Measurements from ENCODE around the gene KIF5C. TPM values are rescaled to one million over a fixed set of nuclear protein-coding genes. Genes with fewer than 3 reads are reported as not detected.

The KIF5C gene
- total and polyA plus RNA-seq, 8 donors = under 0.01 to 14.7 (median 2.4) TPM

DNA sequence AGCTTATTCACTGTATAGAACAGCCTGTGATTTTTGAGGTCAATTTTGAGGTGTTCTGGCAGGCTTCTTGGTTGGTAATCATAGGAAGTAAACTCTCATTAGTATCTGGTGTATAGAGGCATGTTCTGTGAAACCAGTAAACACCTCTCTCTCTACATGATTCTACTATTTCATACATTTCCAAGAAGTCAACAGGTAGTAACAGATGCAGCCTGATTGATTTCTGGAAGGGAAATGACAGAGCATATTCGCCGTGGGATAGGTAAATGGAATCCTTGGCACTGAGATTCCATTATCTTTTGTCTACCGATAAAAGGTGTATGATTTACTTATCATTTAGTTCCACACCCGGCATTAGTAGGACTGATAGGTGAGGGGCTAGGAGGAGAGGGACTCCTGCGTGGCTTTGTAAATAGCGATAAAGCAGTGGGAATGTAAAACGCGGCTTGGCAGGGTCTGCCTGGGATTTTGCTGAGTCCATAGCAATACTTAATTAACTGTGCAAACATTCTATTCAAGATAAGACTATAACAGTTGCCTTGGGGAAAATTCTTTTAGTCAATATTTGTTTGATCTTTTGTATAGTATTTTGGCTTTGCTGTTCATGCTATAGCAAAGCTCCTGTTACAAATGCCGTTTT is 195.8 kb downstream of the KIF5C start:
- DNase-seq = peak; percentile 75 to 79
- TF ChIP-seq POLR2AphosphoS5 (IDR thresholded peaks at IDR 0.05) = peak in 2 of 3 donors; percentile 80
- no peak for TF ChIP-seq CTCF (IDR thresholded peaks at IDR 0.05)
- no peaks in the 10 kb centered on the region for H3K9me3 ChIP-seq
- no peaks in the 10 kb centered on the region for H3K27me3 ChIP-seq
- intact Hi-C loops (cut with DNase I; ENCODE audit: low total_unique reads) = no loop called here
- no peak overlapping the region for H3K4me3 ChIP-seq
- no peaks in the 10 kb centered on the region for H3K36me3 ChIP-seq
- peaks cover 3 to 66% (median 31%) of the 10 kb centered on the region in 4 donors for H3K4me1 ChIP-seq
- WGBS, 5 donors = 32 to 56% (median 34%) methylated on average over 9 of the region's 9 CpGs
- H3K27ac ChIP-seq = peak overlapping the region in 4 of 5 donors; percentile 5 to 50 (median 45)

DNA sequence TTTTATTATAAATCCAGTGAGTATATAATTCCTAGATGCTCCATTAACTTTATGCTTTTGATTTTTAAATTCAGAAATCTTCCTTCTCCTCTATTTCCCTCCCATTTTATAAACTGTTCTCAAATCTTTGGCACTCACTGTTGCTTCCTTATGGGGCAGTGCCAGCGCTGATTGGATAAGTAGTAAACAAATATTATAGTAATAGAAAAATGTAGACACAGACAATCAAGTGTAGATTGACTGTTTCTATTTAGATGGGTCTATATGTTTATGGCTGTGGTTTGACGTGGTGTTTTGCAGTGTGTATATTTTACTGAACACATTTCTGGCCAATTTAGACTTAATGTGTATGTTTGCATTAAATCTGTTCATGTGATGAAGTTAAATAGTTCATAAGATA is 200.1 kb downstream of the KIF5C start:
- intact Hi-C loops (cut with DNase I; ENCODE audit: low total_unique reads) = no loop called here
- TF ChIP-seq CTCF (IDR thresholded peaks at IDR 0.05) (no peak), POLR2AphosphoS5 (IDR thresholded peaks at IDR 0.05) (peak in 1 of 3 donors; percentile 55), EP300 (IDR thresholded peaks at IDR 0.05) (no peak), POLR2A (IDR thresholded peaks at IDR 0.05) (no peak)
- Histone ChIP-seq H3K4me3 (no peak overlapping the region), H3K27ac (no peak overlapping the region), H3K36me3 (no peaks in the 10 kb centered on the region), H3K27me3 (no peaks in the 10 kb centered on the region), H3K4me1 (peaks cover 7 to 63% (median 25%) of the 10 kb centered on the region in 4 donors), H3K9me3 (no peaks in the 10 kb centered on the region)
- 25 to 50% (median 31%) methylated on average over 2 of the region's 2 CpGs for WGBS, 5 donors
- DNase-seq = peak in 1 of 2 donors; percentile 73

GRCh38 chr2:149075853-149076252 is 200.8 kb downstream of the KIF5C start:
- WGBS, 5 donors = 43 to 64% (median 45%) methylated on average over 10 of the region's 10 CpGs
- no peaks in the 10 kb centered on the region for H3K27me3 ChIP-seq
- TF ChIP-seq POLR2AphosphoS5 (IDR thresholded peaks at IDR 0.05) (no peak), EP300 (IDR thresholded peaks at IDR 0.05) (no peak), CTCF (IDR thresholded peaks at IDR 0.05) (no peak), POLR2A (IDR thresholded peaks at IDR 0.05) (no peak)
- no peak for DNase-seq
- peak overlapping the region in 2 of 4 donors; percentile 4 to 15 for H3K4me3 ChIP-seq
- no peak overlapping the region for H3K27ac ChIP-seq
- peaks cover 7 to 56% (median 21%) of the 10 kb centered on the region in 4 donors for H3K4me1 ChIP-seq
- no peaks in the 10 kb centered on the region for H3K9me3 ChIP-seq
- no peaks in the 10 kb centered on the region for H3K36me3 ChIP-seq
- intact Hi-C loops (cut with DNase I; ENCODE audit: low total_unique reads) = no loop called here

Small RNA genes lying within 50 kb of the gene (small RNA-seq; reads per million reads assigned to genes)
- gene RNU2-9P (0 to 0.07 (median 0) reads per million in 4 donors), gene UBBP3 (0 to 0.10 (median 0.03) reads per million in 4 donors)

Other genes with a start within 250 kb of the KIF5C start
- 10 to 100 TPM in 4 of 5 donors, under 1 TPM in 1; 0.87 to 42.2 (median 32.1) TPM for gene EPC2, start 230.5 kb upstream of the KIF5C start, total RNA-seq
- gene EPC2, start 230.5 kb upstream of the KIF5C start, polyA plus RNA-seq = 10 to 100 TPM in 1 of 3 donors, 1 to 10 TPM in 2; 4.5 to 11.3 (median 6.7) TPM
- 10 to 100 TPM in 4 of 5 donors, not detected in 1; 14.7 to 88.7 (median 36.4) TPM for gene LYPD6B, start 163.5 kb downstream of the KIF5C start, total RNA-seq
- 10 to 100 TPM; 10.9 to 74.1 (median 20.5) TPM for gene LYPD6B, start 163.5 kb downstream of the KIF5C start, polyA plus RNA-seq

All from stomach (tissue), 9 donors.